AG08395 (cell line): ENCODE results near the gene BRIX1.
"Not testable (repeated sequence)": the region's sequence is repeated elsewhere in the genome, so short reads cannot be mapped to it uniquely, and the experiment has no call there.

Source experiments
- DNase-seq: peaks from one replicate; pipeline ENCODE4 v3.0.0; 2012; ENCODE audit warnings: mixed read lengths, low spot score

BRIX1 gene

DNA sequence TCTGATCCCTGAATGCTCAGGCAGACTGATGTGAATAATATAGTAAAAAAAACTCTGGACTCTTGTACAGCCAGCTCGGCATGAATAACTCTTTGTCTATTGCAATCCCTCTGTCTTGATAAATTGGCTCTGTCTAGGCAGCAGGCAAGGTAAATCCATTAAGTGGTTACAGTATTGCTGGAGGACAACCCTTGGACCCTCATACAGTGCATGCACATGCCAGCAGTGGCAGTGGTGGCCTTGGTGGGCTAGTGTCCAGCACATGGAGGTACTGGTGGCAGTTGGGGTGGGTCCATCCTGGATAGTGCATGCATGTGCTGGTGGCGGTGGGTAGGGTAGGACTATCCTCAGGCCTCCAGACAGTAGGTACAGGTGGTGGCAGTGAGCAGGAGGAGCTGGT is 52.7 kb downstream of the BRIX1 start:
- no peak for DNase-seq

DNA sequence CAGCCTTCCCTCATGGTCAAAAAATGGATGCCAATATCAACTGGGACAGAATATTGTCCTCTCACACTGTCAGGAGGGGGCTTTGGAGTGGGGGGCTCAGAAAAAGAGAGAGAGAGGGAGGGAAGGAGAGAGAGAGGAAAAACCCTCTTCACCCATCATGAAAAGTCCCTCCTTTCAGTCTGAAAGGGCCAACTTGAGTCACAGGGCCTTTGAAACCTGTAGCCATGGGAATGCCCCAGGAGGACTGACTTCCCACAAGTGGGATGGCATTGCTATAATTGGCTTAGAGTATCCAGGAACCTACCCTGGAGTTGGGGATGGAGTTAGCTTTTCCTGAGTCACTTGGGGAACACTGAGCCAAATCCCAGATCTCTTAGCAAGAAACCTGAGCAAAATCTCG is 55.0 kb downstream of the BRIX1 start:
- DNase-seq, result no peak

DNA sequence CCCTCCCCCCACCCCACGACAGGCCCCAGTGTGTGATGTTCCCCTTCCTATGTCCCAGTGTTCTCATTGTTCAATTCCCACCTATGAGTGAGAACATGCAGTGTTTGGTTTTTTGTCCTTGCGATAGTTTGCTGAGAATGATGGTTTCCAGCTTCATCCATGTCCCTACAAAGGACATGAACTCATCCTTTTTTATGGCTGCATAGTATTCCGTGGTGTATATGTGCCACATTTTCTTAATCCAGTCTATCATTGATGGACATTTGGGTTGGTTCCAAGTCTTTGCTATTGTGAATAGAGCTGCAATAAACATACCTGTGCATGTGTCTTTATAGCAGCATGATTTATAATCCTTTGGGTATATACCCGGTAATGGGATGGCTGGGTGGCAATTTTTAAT is 56.1 kb downstream of the BRIX1 start:
- not testable (repeated sequence) for DNase-seq
